ENCODE results near the gene IL1RL2.

The IL1RL2 gene

DNA sequence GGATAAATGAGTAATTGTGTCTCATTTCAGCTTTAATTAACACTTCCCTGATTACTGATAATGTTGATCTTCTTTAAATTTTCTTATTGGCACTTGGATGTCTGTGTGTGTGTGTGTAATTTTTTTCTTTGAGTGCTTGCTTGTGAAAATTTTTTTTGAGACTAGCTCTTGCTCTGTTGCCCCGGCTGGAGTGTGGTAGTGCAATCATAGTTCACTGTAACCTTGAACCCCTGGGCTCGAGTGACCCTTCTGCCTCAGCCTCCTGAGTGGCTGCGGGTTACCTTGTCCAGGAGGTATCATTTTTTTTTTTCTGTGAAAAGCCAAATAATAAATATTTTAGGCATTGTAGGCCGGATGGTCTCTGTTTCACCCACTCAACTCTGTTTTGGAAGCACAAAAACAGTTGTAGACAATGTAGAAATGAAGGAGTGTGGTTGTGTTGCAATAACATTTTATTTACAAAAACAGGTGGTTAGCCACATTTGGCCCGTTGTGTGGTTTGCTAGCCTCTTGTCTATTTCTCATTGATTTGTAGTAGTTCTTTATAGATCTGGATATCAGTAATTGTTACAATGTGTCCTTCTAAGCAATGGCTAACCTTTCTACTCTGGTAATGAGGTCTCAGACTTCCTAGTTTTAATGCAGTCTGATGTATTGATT, 7.9 kb downstream of the IL1RL2 start:
- no peak for ATAC-seq (ENCODE audit: low read depth)
- Mint-ChIP-seq H3K9me3 (no peaks in the 10 kb centered on the region), H3K4me3 (no peak overlapping the region), H3K4me1 (no peaks in the 10 kb centered on the region), H3K36me3 (peaks cover 2% of the 10 kb centered on the region), H3K27ac (no peak overlapping the region), H3K27me3 (peaks cover 17% of the 10 kb centered on the region)
- DNase-seq (ENCODE audit: low spot score in 2 of 2): no peak

GRCh38 chr2:102197389-102198137, 10.7 kb downstream of the IL1RL2 start:
- DNase-seq (ENCODE audit: low spot score in 2 of 2) (no peak), ATAC-seq (ENCODE audit: low read depth) (no peak)
- H3K4me3 Mint-ChIP-seq: no peak overlapping the region
- peaks cover 2% of the 10 kb centered on the region for H3K36me3 Mint-ChIP-seq
- peaks cover 18% of the 10 kb centered on the region for H3K27me3 Mint-ChIP-seq
- no peaks in the 10 kb centered on the region for H3K9me3 Mint-ChIP-seq
- no peaks in the 10 kb centered on the region for H3K4me1 Mint-ChIP-seq
- no peak overlapping the region for H3K27ac Mint-ChIP-seq

DNA sequence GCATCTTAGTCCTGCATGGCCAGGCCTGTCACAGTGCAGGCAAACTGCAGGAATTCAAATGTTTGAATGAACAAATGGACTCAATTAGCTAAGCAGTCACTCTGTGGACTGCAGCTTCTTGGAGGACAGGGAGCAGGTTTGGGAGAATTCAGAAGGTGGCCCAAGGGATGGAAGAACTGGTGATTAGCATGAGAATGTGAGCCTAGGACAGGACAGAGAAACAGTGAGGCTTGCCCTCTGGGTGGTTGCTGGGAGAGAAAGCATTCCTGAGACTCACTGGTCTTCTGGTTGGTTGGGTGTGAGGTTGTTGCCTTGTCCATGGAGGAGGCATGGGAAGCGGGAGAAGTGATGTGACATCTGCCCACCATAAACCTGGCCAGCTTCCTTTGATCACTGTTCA, 13.7 kb downstream of the IL1RL2 start:
- no peak overlapping the region for H3K27ac Mint-ChIP-seq
- H3K4me1 Mint-ChIP-seq: no peaks in the 10 kb centered on the region
- H3K9me3 Mint-ChIP-seq: peaks cover 6% of the 10 kb centered on the region
- no peak for DNase-seq (ENCODE audit: low spot score in 2 of 2)
- peaks cover 16% of the 10 kb centered on the region for H3K27me3 Mint-ChIP-seq
- peaks cover 2% of the 10 kb centered on the region for H3K36me3 Mint-ChIP-seq
- no peak for ATAC-seq (ENCODE audit: low read depth)
- H3K4me3 Mint-ChIP-seq: no peak overlapping the region

GRCh38 chr2:102204638-102205037, 17.8 kb downstream of the IL1RL2 start:
- no peaks in the 10 kb centered on the region for H3K36me3 Mint-ChIP-seq
- no peaks in the 10 kb centered on the region for H3K4me1 Mint-ChIP-seq
- peaks cover 6% of the 10 kb centered on the region for H3K9me3 Mint-ChIP-seq
- H3K4me3 Mint-ChIP-seq: no peak overlapping the region
- ATAC-seq (ENCODE audit: low read depth): no peak
- H3K27me3 Mint-ChIP-seq: peaks cover 5% of the 10 kb centered on the region
- DNase-seq (ENCODE audit: low spot score in 2 of 2): no peak
- no peak overlapping the region for H3K27ac Mint-ChIP-seq

DNA sequence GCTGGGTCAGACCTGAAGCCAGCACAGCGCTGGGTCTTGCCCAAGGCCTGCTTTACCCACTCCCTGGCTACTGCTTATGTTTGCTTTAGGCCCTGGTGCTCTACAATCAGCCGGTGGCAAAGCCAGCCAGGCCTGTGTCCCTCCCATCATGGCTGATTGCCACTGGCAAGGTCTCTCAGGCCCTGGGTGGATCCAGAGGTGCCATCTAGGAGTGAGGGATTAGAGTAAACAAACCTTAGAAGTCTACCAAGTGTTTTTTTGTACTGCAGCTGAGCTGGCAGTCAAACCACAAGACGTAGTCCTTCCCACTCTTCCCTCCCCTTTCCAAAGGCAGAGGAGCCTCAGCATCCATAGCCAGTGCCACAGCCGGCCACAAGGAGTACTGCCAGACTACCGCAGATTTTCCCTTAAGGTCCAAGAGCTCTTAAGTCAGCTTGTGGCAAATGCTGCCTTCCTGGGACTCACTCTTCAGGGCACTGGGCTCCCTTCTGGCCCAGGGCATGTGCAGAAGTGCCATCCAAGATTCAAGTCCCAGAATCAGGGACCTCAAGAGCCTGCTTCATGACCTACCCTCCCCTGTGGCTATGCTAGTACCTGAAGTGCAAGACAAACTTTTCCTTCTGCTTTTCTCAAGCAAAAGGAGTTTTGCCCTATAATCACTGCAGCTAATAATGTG, 20.0 kb downstream of the IL1RL2 start:
- H3K36me3 Mint-ChIP-seq: no peaks in the 10 kb centered on the region
- no peak overlapping the region for H3K27ac Mint-ChIP-seq
- peaks cover 6% of the 10 kb centered on the region for H3K9me3 Mint-ChIP-seq
- DNase-seq (ENCODE audit: low spot score in 2 of 2) (no peak), ATAC-seq (ENCODE audit: low read depth) (no peak)
- no peaks in the 10 kb centered on the region for H3K4me1 Mint-ChIP-seq
- peaks cover 1% of the 10 kb centered on the region for H3K27me3 Mint-ChIP-seq
- H3K4me3 Mint-ChIP-seq: no peak overlapping the region

DNA sequence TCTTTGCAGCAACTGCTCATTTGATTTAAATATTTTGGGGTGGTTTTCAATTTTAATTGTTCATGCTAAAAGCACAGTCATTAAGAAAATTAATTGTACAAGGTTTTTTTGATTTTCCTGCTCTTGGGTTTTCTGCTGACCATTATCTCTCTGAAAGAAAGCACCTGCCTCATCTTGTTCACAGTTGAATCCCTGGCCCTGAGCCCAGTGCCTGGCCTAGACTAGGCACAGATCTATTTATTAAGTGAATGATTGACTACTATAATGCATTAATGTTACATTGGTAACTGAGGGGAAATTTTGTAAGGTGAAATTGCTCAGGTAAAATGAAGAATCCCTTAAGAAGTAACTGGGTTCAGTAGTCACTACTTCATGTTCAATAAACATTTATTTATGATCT, 22.0 kb downstream of the IL1RL2 start:
- Mint-ChIP-seq H3K4me1 (no peaks in the 10 kb centered on the region), H3K36me3 (no peaks in the 10 kb centered on the region), H3K27ac (no peak overlapping the region), H3K9me3 (peaks cover 6% of the 10 kb centered on the region), H3K4me3 (no peak overlapping the region), H3K27me3 (peaks cover 1% of the 10 kb centered on the region)
- ATAC-seq (ENCODE audit: low read depth) (no peak), DNase-seq (ENCODE audit: low spot score in 2 of 2) (no peak)

- H3K4me3 Mint-ChIP-seq: no peak overlapping the region
- H3K4me1 Mint-ChIP-seq: no peaks in the 10 kb centered on the region
- no peaks in the 10 kb centered on the region for H3K36me3 Mint-ChIP-seq
- no peak overlapping the region for H3K27ac Mint-ChIP-seq
- peaks cover 1% of the 10 kb centered on the region for H3K27me3 Mint-ChIP-seq
- DNase-seq (ENCODE audit: low spot score in 2 of 2) (no peak), ATAC-seq (ENCODE audit: low read depth) (no peak)
- peaks cover 6% of the 10 kb centered on the region for H3K9me3 Mint-ChIP-seq
These were observed 22.7 kb downstream of the IL1RL2 start for GRCh38 chr2:102209474-102209873.

DNA sequence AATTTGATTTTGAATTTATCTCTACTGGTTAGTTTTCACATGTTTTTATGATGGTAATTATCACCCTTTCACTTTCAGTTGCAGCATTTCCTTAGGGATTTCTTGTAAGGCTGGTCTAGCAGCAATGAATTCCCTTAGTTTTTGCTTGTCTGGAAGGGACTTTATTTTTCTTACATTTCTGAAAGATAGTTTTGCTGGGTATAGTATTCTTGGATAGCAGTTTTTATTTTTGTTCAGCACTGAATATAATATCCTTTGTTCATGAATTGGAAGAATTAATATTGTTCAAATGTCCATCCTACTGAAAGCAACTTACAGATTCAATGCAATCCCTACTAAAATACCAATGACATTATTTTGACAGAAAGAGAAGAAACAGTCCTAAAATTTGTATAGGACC, 30.2 kb downstream of the IL1RL2 start:
- Mint-ChIP-seq H3K4me3 (no peak overlapping the region), H3K9me3 (peaks cover 15% of the 10 kb centered on the region), H3K4me1 (no peaks in the 10 kb centered on the region), H3K27ac (no peak overlapping the region), H3K36me3 (peaks cover 2% of the 10 kb centered on the region), H3K27me3 (peaks cover 2% of the 10 kb centered on the region)
- no peak for ATAC-seq (ENCODE audit: low read depth)
- no peak for DNase-seq (ENCODE audit: low spot score in 2 of 2)

DNA sequence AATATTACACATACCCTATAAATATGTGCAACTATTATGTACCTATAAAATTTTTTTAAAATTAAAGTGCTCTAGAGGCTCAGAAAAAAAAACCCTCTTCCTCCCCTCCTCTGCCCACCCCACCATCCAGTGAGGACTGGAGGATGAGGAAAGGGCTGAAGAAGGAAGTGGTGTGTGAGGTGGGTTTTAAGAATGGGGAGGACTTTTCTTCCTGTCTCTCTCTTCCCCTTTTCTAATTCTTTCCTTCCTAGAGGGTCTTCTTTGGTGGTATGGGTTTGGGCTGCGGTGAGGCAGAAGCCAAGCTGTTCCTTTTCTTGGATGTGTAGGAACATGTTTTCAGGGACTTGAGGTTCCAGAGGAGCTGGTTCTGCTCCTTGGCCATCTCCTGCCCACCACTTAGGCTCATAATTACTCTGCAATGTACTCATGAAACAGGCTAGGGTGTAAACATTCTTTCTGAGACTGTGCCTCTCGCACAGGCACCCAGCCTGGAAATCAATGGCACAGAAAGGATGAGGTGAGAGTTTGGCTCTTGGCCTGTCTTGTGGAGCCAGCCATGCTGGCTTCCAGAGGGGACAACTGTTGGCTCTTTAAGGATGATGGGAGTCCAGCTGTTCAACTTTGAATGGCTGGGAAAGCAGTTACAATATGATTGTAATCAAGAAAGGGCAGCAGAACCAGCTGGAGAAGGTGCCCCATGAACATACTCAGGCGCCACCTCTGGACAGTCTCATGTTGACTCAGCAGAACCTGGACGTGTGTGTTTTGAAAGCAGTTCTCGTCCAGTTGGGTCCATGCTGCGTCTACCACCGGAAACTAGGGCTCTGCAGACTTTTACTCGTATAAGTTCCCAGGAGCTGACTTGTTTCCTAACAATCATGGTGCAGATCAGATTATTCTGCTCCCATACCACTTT, 38.3 kb downstream of the IL1RL2 start:
- Mint-ChIP-seq H3K27ac (no peak overlapping the region), H3K4me1 (peaks cover 10% of the 10 kb centered on the region), H3K9me3 (no peaks in the 10 kb centered on the region), H3K27me3 (peaks cover 6% of the 10 kb centered on the region), H3K4me3 (no peak overlapping the region), H3K36me3 (no peaks in the 10 kb centered on the region)
- DNase-seq (ENCODE audit: low spot score in 2 of 2) (no peak), ATAC-seq (ENCODE audit: low read depth) (no peak)

GRCh38 chr2:102226171-102226570, 39.3 kb downstream of the IL1RL2 start:
- ATAC-seq (ENCODE audit: low read depth): no peak
- Mint-ChIP-seq H3K36me3 (no peaks in the 10 kb centered on the region), H3K27me3 (peaks cover 6% of the 10 kb centered on the region), H3K4me1 (peaks cover 10% of the 10 kb centered on the region), H3K9me3 (no peaks in the 10 kb centered on the region), H3K4me3 (no peak overlapping the region), H3K27ac (no peak overlapping the region)
- DNase-seq (ENCODE audit: low spot score in 2 of 2): no peak

DNA sequence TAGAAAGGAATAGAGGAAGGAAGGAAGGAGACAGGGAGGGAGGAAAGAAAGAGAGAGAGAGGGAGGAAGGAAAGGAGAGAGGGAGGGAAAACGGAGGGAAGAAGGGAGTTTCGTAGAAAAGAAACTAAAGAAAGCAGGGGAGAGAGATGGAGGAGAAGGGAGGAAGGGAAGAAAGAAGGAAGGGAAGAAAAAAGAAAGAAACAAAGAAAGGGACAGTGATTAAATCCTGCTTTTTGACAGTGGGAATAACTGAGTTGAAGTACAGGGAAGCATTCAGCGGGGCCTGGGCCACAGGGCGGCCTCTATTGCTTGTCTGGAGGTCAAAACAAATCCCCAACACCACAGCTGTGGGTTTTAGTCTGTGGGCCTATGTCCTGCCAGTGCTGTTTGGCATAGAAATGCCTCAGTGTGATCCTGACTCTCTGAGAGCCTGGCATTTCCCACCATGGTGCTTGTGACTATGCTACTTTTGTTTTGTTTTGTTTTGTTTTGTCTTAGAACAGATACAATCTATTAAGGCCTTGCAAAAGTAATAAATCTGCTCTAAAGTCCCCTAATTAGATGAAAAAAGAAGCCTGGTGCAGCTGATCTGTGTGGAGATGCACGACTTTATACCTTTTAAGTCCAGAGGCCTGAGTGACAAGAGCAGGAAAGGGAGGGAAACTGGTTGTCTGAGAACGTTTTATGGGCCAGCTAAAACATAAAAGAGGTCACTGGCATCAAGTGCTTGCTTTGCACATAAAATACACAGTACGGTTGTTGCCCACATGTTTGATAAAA, 40.0 kb downstream of the IL1RL2 start:
- H3K4me3 Mint-ChIP-seq: no peak overlapping the region
- no peak overlapping the region for H3K27ac Mint-ChIP-seq
- ATAC-seq (ENCODE audit: low read depth): no peak

DNA sequence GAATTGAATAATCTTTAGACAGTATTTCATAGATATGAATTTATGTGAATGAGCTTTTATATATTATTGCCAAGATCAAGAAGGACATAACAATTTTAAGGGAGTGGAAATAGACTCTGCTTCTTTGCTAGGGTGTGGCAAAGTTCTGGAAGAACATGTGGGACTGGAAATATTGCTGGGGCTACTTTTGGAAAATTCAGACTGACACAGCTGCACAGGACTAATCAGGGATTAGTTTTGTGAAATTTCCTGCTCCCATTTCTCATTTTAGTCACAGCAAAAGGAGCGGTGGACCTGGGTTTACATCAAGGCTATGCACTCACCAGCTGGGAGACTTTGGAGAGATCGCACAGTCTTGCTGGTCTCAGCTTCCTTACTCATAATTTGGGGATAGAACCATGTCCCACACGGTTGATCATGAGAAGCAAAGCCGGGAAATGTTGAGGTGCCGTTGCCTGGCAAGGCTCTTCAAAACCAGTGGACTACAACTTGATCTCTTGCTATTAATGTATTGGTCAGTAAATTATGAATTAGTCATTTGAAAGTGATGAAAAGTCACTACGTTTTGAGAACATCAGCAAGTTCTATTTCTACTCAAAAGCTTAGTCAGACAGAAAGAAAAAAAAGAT, 42.4 kb downstream of the IL1RL2 start:
- Mint-ChIP-seq H3K9me3 (no peaks in the 10 kb centered on the region), H3K27ac (no peak overlapping the region), H3K4me1 (peaks cover 10% of the 10 kb centered on the region), H3K27me3 (peaks cover 6% of the 10 kb centered on the region), H3K36me3 (no peaks in the 10 kb centered on the region), H3K4me3 (no peak overlapping the region)
- no peak for ATAC-seq (ENCODE audit: low read depth)
- DNase-seq (ENCODE audit: low spot score in 2 of 2): no peak

More for the DNA sequence above, 40.0 kb downstream of the IL1RL2 start:
- no peak for DNase-seq (ENCODE audit: low spot score in 2 of 2)
- Mint-ChIP-seq H3K27me3 (peaks cover 7% of the 10 kb centered on the region), H3K9me3 (no peaks in the 10 kb centered on the region), H3K4me1 (peaks cover 10% of the 10 kb centered on the region), H3K36me3 (no peaks in the 10 kb centered on the region)

DNA sequence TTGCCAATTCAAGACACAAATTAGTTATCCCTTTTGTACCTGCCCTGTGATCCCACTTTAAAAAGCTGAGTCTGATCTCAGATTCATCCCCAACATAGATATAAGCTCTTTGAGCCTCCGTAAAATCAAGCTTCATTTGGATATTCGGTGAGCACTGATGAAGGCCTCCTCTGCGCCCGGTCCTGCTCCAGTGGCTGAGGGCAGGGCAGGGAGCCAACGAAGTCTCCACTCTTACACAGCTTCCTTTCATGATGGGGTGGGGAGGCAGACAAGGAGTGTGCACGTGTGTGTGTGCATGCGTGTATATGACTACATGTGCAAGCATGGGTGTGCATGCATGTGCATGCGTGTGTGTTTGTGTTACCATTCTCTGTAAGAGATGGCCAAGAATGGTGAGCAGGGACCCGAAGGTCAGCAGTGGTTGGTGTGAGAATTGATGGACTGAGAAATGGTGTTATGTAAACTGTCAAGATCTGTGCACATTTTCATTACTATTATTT, 43.6 kb downstream of the IL1RL2 start:
- H3K27ac Mint-ChIP-seq: no peak overlapping the region
- peaks cover 12% of the 10 kb centered on the region for H3K27me3 Mint-ChIP-seq
- no peak overlapping the region for H3K4me3 Mint-ChIP-seq
- no peaks in the 10 kb centered on the region for H3K9me3 Mint-ChIP-seq
- ATAC-seq (ENCODE audit: low read depth) (no peak), DNase-seq (ENCODE audit: low spot score in 2 of 2) (no peak)
- peaks cover 10% of the 10 kb centered on the region for H3K4me1 Mint-ChIP-seq
- no peaks in the 10 kb centered on the region for H3K36me3 Mint-ChIP-seq

Measured in memory B cell (primary cell).